Activated CD4-positive, alpha-beta T cell treated with anti-CD3 and anti-CD28 coated beads, Interleukin-2, amount 10 ng/mL, durations not matched to agents 7 days and 5 days (primary cell): ENCODE measurements around the gene RIMS1. TPM values are rescaled to one million over a fixed set of nuclear protein-coding genes. Genes with fewer than 3 reads are reported as not detected.
"Not testable (repeated sequence)": the region's sequence is repeated elsewhere in the genome, so short reads cannot be mapped to it uniquely, and the experiment has no call there.

Experiments
- CTCF ChIA-PET: fragments of 350-600 bp; sonication (Branson Sonifier 250); formaldehyde crosslinking; loops from one replicate; lab custom pipeline; 2021; ENCODE audit warnings: antibody characterized with exemption; lab: Charles Lee
- POLR2A ChIA-PET: fragments of 350-600 bp; sonication (Branson Sonifier 250); formaldehyde crosslinking; loops from one replicate; lab custom pipeline; 2021; ENCODE audit warnings: antibody characterized with exemption; lab: Charles Lee
- DNase-seq: peaks from one replicate; pipeline ENCODE4 v3.0.0-alpha.2; 2020
- H3K27ac Mint-ChIP-seq: one replicate; pipeline ENCODE4 v1.8.0; 2021; ENCODE audit warnings: mild to moderate bottlenecking, moderate library complexity, mixed read lengths
- H3K27me3 Mint-ChIP-seq: one replicate; pipeline ENCODE4 v1.8.0; 2021; ENCODE audit warnings: mixed read lengths
- H3K36me3 Mint-ChIP-seq: one replicate; pipeline ENCODE4 v1.8.0; 2021; ENCODE audit warnings: low read depth, mixed read lengths
- H3K4me1 Mint-ChIP-seq: one replicate; pipeline ENCODE4 v1.8.0; 2021; ENCODE audit warnings: mixed read lengths
- H3K4me3 Mint-ChIP-seq: one replicate; pipeline ENCODE4 v1.8.0; 2021; ENCODE audit warnings: mild to moderate bottlenecking, moderate library complexity, mixed read lengths
- H3K9me3 Mint-ChIP-seq: one replicate; pipeline ENCODE4 v1.8.0; 2021; ENCODE audit warnings: mixed read lengths
- total RNA-seq, 2 experiments: library from RNA; stranded (reverse); gene quantifications; one replicate each; pipeline ENCODE4 v1.2.3, GENCODE V29; 2021

Gene RIMS1
- total RNA-seq, 2 experiments from 2014 or later: not detected

- no peak for DNase-seq
- no peaks in the 10 kb centered on the region for H3K36me3 Mint-ChIP-seq
- no peak overlapping the region for H3K4me3 Mint-ChIP-seq
- ChIA-PET POLR2A (no interaction called here), CTCF (no interaction called here)
- no peak overlapping the region for H3K27ac Mint-ChIP-seq
- H3K27me3 Mint-ChIP-seq: no peaks in the 10 kb centered on the region
- no peaks in the 10 kb centered on the region for H3K4me1 Mint-ChIP-seq
- H3K9me3 Mint-ChIP-seq: no peaks in the 10 kb centered on the region
Observed at GRCh38 chr6:71997341-71997740, 111.0 kb downstream of the RIMS1 start.

DNA sequence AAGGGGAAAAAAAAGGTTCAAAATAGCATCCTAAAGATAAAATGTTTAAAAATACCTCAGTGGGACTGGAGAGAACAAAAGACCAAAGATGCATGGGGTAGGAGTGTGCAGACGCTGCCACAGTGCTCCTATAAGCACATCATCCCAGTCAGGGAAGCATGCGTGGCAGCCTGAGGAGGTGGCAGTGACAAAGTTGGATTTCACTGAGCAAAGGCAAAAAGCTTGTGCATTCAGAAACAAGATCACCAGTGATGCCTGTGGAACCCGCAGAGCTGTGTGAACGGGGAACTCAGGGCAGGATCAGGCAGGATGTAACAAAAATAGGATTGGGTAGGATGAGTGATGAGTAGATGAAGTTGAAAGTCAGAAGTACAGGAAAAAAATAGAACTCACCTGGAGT, 116.1 kb downstream of the RIMS1 start:
- ChIA-PET POLR2A (no interaction called here), CTCF (no interaction called here)
- H3K27me3 Mint-ChIP-seq: no peaks in the 10 kb centered on the region
- no peak overlapping the region for H3K4me3 Mint-ChIP-seq
- no peaks in the 10 kb centered on the region for H3K4me1 Mint-ChIP-seq
- no peaks in the 10 kb centered on the region for H3K36me3 Mint-ChIP-seq
- DNase-seq: no peak
- no peak overlapping the region for H3K27ac Mint-ChIP-seq
- peaks cover 5% of the 10 kb centered on the region for H3K9me3 Mint-ChIP-seq

DNA sequence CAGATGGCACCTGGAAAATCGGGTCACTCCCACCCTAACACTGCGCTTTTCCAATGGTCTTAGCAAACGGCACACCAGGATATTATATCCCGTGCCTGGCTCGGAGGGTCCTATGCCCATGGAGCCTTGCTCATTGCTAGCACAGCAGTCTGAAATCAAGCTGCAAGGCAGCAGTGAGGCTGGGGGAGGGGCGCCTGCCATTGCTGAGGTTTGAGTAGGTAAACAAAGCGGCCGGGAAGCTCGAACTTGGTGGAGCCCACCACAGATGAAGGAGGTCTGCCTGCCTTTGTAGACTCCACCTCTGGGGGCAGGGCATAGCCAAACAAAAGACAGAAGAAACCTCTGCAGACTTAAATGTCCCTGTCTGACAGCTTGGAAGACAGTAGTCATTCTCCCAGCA, 120.2 kb downstream of the RIMS1 start:
- H3K4me1 Mint-ChIP-seq, POLR2A ChIA-PET, H3K27ac Mint-ChIP-seq: not testable (repeated sequence)

GRCh38 chr6:72022830-72023229, 136.5 kb downstream of the RIMS1 start:
- no peaks in the 10 kb centered on the region for H3K9me3 Mint-ChIP-seq
- no peak overlapping the region for H3K27ac Mint-ChIP-seq
- no peak for DNase-seq
- ChIA-PET POLR2A (no interaction called here), CTCF (no interaction called here)
- no peak overlapping the region for H3K4me3 Mint-ChIP-seq
- no peaks in the 10 kb centered on the region for H3K27me3 Mint-ChIP-seq
- no peaks in the 10 kb centered on the region for H3K36me3 Mint-ChIP-seq
- no peaks in the 10 kb centered on the region for H3K4me1 Mint-ChIP-seq

More for the DNA sequence above, 120.2 kb downstream of the RIMS1 start:
- H3K9me3 Mint-ChIP-seq, CTCF ChIA-PET, H3K27me3 Mint-ChIP-seq, H3K4me3 Mint-ChIP-seq, DNase-seq, H3K36me3 Mint-ChIP-seq: not testable (repeated sequence)

DNA sequence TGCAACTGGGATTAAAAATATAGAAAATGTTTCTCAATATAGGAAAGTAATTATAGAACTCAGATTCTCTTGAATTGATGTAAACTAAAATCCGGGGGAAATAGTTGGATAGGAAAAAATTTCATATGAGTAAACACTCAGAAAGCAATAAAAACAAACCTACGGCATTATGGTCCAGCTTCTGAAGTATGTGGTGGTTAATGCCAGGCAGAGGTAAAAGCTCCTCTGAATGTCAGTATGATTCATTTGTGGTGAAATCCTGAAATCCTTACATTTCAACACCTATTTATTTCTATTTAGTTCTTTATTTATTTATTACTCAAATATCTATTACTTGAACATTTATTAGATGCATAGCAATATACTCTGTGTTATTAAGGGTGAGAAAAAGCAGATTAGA, 145.1 kb downstream of the RIMS1 start:
- ChIA-PET CTCF (no interaction called here), POLR2A (no interaction called here)
- no peaks in the 10 kb centered on the region for H3K4me1 Mint-ChIP-seq
- no peaks in the 10 kb centered on the region for H3K27me3 Mint-ChIP-seq
- no peaks in the 10 kb centered on the region for H3K9me3 Mint-ChIP-seq
- H3K27ac Mint-ChIP-seq: no peak overlapping the region
- no peak for DNase-seq
- no peak overlapping the region for H3K4me3 Mint-ChIP-seq
- H3K36me3 Mint-ChIP-seq: no peaks in the 10 kb centered on the region

- H3K36me3 Mint-ChIP-seq: no peaks in the 10 kb centered on the region
- DNase-seq: no peak
- ChIA-PET POLR2A (no interaction called here), CTCF (no interaction called here)
- H3K27ac Mint-ChIP-seq: no peak overlapping the region
- no peak overlapping the region for H3K4me3 Mint-ChIP-seq
- H3K27me3 Mint-ChIP-seq: no peaks in the 10 kb centered on the region
- H3K4me1 Mint-ChIP-seq: no peaks in the 10 kb centered on the region
- no peaks in the 10 kb centered on the region for H3K9me3 Mint-ChIP-seq
Observed at GRCh38 chr6:72032086-72032485, 145.7 kb downstream of the RIMS1 start.

DNA sequence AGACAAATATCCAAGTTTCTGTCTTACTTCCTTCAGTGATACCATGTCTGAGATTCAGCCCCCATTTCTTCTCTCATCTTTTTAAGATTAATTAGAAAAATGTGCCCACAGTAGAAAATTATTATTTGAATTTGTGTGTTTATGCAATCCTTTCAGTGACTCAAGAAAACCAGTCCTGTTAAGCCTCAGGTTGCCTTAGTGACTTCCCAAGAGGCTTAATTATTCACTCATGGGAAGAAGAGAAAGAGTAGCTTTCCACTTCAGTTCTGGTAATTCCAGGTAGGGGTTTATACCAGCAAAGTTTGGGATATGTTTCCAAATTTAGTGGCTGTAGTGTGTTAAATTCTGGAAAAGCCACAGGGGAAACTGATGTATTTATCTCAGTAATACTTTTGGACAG, 149.1 kb downstream of the RIMS1 start:
- no peak overlapping the region for H3K27ac Mint-ChIP-seq
- H3K9me3 Mint-ChIP-seq: no peaks in the 10 kb centered on the region
- H3K4me1 Mint-ChIP-seq: no peaks in the 10 kb centered on the region
- H3K4me3 Mint-ChIP-seq: no peak overlapping the region
- ChIA-PET CTCF (no interaction called here), POLR2A (no interaction called here)
- DNase-seq: no peak
- H3K36me3 Mint-ChIP-seq: no peaks in the 10 kb centered on the region
- H3K27me3 Mint-ChIP-seq: no peaks in the 10 kb centered on the region

GRCh38 chr6:72035966-72036365, 149.6 kb downstream of the RIMS1 start:
- no peaks in the 10 kb centered on the region for H3K9me3 Mint-ChIP-seq
- DNase-seq: no peak
- H3K27me3 Mint-ChIP-seq: no peaks in the 10 kb centered on the region
- no peaks in the 10 kb centered on the region for H3K4me1 Mint-ChIP-seq
- no peaks in the 10 kb centered on the region for H3K36me3 Mint-ChIP-seq
- CTCF ChIA-PET: no interaction called here
- no peak overlapping the region for H3K4me3 Mint-ChIP-seq
- H3K27ac Mint-ChIP-seq: no peak overlapping the region
- POLR2A ChIA-PET: no interaction called here

DNA sequence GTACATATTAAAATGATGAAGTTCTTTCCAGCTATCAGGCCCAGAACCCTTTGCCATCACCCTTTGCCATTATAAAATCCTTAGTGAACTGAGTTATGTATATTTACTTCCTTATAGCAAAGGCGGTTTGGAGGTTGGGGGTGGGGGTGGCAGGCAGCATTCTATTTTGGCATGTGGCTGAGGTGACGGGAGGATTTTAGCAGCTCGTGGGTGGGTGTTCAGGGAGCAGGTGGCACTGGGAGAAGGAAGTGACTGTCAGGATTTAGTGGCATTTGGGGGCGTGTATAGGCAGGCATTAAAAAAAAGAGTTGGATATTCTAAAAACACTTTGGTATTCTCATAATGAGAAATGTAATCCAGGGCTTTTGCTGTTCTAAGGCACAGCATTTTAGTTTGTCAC, 150.7 kb downstream of the RIMS1 start:
- H3K9me3 Mint-ChIP-seq: no peaks in the 10 kb centered on the region
- H3K27me3 Mint-ChIP-seq: no peaks in the 10 kb centered on the region
- no peak overlapping the region for H3K27ac Mint-ChIP-seq
- H3K4me3 Mint-ChIP-seq: no peak overlapping the region
- DNase-seq: no peak
- CTCF ChIA-PET: interaction anchor here (0.6 kb wide), 1 partner anchor 150 kb away, joined by 3 read pairs; no protein-coding TSS in a partner anchor
- H3K36me3 Mint-ChIP-seq: no peaks in the 10 kb centered on the region
- no peaks in the 10 kb centered on the region for H3K4me1 Mint-ChIP-seq
- POLR2A ChIA-PET: no interaction called here

GRCh38 chr6:72040111-72040510, 153.8 kb downstream of the RIMS1 start:
- ChIA-PET CTCF (no interaction called here), POLR2A (no interaction called here)
- H3K27ac Mint-ChIP-seq: no peak overlapping the region
- no peak overlapping the region for H3K4me3 Mint-ChIP-seq
- no peaks in the 10 kb centered on the region for H3K27me3 Mint-ChIP-seq
- H3K9me3 Mint-ChIP-seq: no peaks in the 10 kb centered on the region
- no peak for DNase-seq
- no peaks in the 10 kb centered on the region for H3K4me1 Mint-ChIP-seq
- no peaks in the 10 kb centered on the region for H3K36me3 Mint-ChIP-seq

DNA sequence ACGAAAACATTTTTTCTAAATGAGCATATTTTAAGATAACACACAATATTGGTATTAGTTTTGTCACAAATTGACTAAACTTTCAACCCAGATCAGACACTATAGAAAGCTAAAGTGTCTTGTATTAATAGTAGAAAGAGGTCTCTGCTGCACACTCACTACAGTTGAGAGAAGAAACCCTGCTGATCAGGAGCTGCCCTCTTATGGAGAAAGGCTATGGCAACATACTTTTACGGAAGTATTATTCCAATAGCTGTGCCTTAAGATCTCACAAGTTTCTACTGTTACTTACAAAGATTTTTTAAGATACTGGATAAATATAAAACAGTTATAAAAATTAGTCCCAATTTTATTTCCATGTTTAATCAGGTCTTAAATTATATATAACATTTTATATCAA, 155.7 kb downstream of the RIMS1 start:
- POLR2A ChIA-PET: no interaction called here
- no peaks in the 10 kb centered on the region for H3K9me3 Mint-ChIP-seq
- no peaks in the 10 kb centered on the region for H3K27me3 Mint-ChIP-seq
- H3K27ac Mint-ChIP-seq: no peak overlapping the region
- H3K4me3 Mint-ChIP-seq: no peak overlapping the region
- no peak for DNase-seq
- no peaks in the 10 kb centered on the region for H3K36me3 Mint-ChIP-seq
- CTCF ChIA-PET: no interaction called here
- H3K4me1 Mint-ChIP-seq: no peaks in the 10 kb centered on the region

DNA sequence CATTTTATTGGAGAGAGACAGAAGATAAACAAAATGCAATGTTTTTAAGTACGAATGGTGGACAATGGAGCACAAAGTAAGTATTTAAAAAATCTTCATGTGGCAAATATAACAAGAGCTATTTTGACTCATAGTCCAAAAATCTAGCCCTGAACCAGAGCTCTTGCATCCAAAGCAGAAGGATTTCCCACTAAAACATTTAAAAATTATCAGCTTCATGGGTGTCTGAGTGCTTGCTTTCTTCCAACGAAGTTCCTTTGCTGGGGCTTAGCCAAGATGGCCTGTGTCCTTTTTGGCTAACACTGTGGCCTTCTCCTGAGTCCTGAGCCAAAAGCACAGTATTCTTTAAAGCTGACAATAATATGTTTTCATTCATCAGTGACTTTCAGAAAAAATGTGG, 161.7 kb downstream of the RIMS1 start:
- DNase-seq: no peak
- POLR2A ChIA-PET: no interaction called here
- no peak overlapping the region for H3K4me3 Mint-ChIP-seq
- no peak overlapping the region for H3K27ac Mint-ChIP-seq
- CTCF ChIA-PET: no interaction called here
- no peaks in the 10 kb centered on the region for H3K36me3 Mint-ChIP-seq
- H3K4me1 Mint-ChIP-seq: no peaks in the 10 kb centered on the region
- H3K27me3 Mint-ChIP-seq: no peaks in the 10 kb centered on the region
- no peaks in the 10 kb centered on the region for H3K9me3 Mint-ChIP-seq

- DNase-seq: no peak
- H3K36me3 Mint-ChIP-seq: no peaks in the 10 kb centered on the region
- no peak overlapping the region for H3K4me3 Mint-ChIP-seq
- ChIA-PET POLR2A (no interaction called here), CTCF (no interaction called here)
- H3K27ac Mint-ChIP-seq: no peak overlapping the region
- peaks cover 1% of the 10 kb centered on the region for H3K9me3 Mint-ChIP-seq
- no peaks in the 10 kb centered on the region for H3K27me3 Mint-ChIP-seq
- no peaks in the 10 kb centered on the region for H3K4me1 Mint-ChIP-seq
Observed at GRCh38 chr6:72049376-72049775, 163.0 kb downstream of the RIMS1 start.

DNA sequence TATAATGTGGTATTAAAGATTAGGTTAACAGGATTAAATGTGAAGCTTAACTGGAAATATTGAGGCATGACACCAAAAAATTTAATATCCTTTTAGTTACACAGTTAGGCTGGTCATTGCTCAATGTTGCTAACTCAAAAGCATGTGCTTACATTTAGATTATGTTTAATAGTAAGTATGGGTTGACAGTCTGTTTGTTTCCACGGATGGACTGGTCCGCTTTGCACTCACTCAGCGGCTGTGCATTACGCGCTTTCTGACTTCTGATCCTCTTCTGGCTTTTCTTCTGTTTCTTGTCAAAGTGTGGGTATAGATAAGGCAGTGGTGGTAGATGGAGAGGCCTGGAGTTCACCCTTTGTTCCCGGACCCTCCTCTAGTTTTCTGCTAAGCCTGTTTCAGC, 174.9 kb downstream of the RIMS1 start:
- Mint-ChIP-seq H3K4me3 (no peak overlapping the region), H3K9me3 (no peaks in the 10 kb centered on the region), H3K4me1 (no peaks in the 10 kb centered on the region), H3K27me3 (no peaks in the 10 kb centered on the region), H3K27ac (no peak overlapping the region), H3K36me3 (no peaks in the 10 kb centered on the region)
- no peak for DNase-seq
- POLR2A ChIA-PET: no interaction called here
- CTCF ChIA-PET: no interaction called here
